GM19372 (cell line): ENCODE measurements around the gene VPS54.

Source experiments
- ATAC-seq: cut with Tn5 transposase; IDR thresholded peaks from one replicate; pipeline ENCODE4 v1.9.1; 2021; ENCODE audit warnings: mild to moderate bottlenecking, low read depth, moderate library complexity; ENCODE audit not compliant: unreplicated experiment

Gene VPS54

DNA sequence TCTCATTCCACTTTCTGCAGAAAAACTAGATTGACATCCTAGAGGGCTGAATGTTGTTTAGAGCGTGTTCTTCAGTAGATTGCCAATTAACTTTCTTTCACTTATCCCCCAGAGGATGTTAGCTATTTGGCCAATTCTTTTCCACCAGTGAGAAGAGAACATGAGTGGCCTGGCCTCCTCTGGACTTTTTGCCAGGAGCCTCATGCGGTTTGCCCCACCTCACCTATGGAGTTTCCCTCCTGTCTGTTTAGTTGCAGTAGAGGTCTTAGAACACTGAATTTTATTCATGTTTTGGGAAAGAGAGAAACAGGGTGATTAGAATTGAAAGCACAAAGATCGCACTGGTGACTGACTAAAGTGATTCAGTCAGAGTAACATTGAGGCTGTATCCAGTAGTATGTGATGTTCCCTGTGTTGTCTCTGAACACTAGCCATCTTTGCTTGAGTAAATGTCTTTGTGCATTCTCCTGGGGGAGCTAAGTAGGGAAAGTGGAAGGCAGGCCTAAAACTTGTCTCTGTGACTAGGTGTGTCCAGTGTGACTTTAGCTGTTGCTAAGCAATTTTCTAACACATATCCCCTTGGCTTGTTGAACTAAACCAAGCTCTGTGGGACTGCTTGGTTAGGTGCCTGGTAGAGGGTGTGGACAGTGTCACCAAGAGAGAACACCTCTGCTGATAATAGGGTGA lies 143.5 kb downstream of the VPS54 start:
- no peak for ATAC-seq

GRCh38 chr2:63875131-63875527 lies 144.1 kb downstream of the VPS54 start:
- ATAC-seq, result no peak

DNA sequence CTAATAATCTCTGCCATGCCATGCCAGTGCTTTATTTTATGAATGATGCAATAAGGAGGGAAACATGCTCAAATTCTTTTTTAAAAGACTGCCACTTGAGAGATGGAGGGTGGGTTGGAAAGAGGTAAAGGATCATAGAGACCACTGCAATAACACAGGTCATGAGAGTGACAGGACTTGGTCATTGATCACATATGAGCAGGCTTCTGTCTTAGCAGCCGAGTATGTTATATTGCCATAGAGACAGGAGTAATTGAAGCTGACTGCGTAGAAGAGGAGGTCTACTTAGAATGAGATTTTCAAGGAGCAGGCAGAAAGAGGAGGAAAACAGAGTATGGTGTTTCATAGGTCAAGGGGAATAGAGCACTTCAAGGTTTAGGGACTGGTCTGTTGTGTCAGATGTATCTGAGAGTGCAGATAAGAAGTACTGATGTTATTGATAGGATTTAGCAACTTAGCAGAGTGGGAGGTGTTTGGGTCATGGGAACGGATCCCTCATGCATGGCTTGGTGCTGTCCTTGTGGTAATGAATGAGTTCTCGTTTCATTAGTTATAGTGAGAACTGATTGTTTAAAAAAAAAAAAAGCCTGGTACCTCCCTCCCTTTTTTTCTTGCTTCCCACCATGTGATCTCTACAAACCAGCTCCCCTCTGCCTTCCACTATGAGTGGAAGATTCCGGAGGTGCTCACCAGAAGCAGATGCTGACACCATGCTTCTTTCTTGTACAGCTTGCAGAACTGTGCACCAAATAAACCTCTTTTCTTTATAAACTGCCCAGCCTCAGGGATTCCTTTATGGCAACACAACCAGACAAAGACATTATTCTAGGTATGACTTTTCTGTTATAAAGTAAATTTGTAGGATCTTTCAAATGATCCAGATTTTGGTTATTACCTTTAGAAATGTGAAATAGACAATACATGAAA lies 144.8 kb downstream of the VPS54 start:
- no peak for ATAC-seq

DNA sequence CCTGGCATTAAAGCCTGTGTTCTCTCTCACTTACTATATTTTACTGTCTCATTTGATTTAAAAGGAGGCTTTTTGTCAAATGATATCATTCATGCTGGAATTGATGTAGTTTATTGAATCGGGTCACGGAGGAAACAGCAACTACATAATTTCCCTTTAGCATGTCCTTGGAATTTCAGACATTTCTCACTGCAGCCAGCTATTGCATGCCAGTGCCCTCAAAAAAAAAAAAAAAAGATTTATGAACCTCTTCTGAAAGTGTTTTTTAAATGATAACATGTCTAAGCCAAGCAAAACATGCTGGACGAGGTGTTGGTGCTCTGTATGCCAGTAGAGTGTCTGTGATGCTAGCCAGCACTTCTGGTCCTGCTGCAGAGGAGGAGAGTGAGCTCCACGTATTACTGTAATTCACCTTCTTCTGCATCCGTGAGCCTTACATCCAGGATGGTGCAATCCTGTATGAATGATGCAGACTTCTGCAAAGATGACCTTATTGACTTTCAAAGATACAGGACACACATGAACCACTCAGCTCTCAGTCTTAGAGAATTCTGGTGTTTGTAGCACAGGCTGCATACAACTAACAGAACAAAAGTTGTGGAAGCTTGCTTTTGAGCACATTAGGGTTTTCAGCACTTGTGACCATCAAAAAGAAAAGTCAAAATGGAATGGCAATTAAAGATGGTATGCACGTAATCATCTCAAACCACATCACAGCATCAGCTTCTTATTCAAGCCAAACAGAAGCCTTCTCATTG lies 146.5 kb downstream of the VPS54 start:
- ATAC-seq, result no peak

DNA sequence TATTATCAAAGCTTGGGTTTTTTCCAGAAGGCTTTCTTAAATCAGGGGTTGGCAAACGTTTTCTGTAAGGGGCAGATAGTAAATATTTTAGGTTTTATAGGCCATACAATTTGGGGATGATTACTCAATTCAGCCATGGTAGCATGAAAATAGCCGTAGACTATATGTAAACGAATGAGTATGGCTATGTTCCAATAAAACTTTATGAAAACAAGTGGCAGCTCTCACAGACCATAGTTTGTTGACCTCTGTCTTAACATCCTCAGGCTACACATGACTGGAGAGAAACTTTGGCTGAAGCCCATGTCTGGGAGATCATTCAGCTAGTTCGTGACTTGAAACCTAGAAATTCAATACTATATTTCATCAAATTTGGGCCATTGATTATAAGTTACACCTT lies 147.4 kb downstream of the VPS54 start:
- no peak for ATAC-seq

DNA sequence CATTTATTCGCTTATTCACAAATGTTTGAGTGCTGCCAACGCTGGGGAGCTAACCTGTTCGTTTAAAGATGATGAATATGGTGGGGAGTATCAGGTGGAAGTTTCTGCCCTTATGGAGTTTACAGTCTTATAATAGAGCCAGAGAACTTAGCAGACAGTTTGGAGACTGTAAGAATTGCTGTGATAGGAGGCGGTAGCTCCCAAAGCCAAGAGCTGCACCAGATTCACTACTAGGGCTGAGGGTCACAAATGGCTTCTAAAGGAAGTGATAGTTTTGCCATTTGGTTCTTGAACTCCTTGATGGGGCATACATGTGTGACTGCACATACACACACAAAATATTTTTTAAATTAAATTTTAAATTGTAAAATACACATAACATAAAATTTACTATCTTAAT lies 148.5 kb downstream of the VPS54 start:
- ATAC-seq, result no peak

- peak; percentile 64 for ATAC-seq
Measured at GRCh38 chr2:63866009-63866709, 153.1 kb downstream of the VPS54 start.

- ATAC-seq, result no peak
Measured at GRCh38 chr2:63865159-63865799, 153.9 kb downstream of the VPS54 start.

- ATAC-seq, result no peak
Measured at GRCh38 chr2:63863707-63864106, 155.5 kb downstream of the VPS54 start.

DNA sequence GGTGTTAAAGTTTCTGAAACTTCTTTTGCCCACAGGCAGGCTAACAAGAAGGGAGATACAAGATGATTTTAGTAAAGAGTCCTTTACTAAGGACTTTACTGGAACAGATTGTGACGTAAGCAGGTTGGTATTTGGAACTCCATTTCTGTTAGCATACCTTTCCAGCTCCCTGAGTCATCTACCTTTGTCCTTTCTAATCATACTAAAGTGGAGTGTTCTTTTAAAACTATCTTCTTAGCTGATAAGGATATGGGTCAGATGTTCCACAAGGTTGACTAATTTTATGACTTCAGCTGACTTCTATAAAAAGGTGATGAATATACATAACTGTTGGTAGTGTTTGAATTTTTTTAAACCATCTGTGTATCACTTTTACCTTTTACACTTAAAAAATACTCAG lies 156.4 kb downstream of the VPS54 start:
- no peak for ATAC-seq

GRCh38 chr2:63861220-63861822 lies 157.9 kb downstream of the VPS54 start:
- ATAC-seq, result no peak

- ATAC-seq, result no peak
Measured at GRCh38 chr2:63858291-63858690, 160.9 kb downstream of the VPS54 start.

- no peak for ATAC-seq
Measured at GRCh38 chr2:63856303-63856603, 163.0 kb downstream of the VPS54 start.

DNA sequence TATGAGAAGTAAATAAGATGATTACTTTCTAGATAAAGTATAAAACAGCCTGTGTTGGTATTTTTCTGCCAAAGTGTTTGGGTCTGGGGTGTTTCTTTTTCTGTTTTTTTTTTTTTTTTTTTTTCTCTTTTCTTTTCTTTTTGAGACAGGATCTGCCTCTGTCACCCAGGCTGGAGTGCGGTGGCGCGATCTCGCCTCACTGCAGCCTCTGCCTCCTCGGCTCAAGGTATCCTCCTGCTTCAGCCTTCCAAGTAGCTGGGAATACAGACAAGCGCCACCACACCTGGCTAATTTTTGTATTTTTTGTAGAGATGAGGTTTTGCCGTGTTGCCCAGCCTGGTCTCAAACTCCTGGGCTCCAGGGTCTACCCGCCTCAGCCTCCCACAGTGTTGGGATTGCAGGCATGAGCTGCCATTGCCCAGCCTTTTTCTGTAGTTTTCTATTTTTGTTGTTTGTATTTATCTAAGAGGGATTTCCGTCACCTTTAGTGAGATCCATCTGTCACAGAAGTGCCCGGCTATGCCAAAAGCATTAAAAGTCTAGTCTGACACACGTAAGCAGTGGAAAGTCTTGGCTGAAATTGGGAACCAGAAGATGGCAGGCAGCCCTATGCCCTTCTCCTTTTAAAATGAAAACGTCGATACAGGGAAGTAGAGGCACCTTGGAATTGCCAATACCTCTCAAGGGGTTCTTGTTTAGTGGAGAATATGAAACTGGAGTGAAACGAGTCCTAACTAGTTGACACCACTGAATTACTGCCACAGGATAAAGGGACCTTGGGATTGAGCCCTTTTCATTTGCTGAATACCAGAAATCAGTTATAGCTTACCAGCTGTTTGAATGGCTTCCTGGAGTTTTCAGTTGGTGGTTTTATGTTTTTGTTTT lies 163.6 kb downstream of the VPS54 start:
- ATAC-seq, result no peak

- ATAC-seq, result no peak
Measured at GRCh38 chr2:63853527-63854310, 165.5 kb downstream of the VPS54 start.

GRCh38 chr2:63851691-63852311 lies 167.4 kb downstream of the VPS54 start:
- no peak for ATAC-seq

GRCh38 chr2:63850649-63851048 lies 168.6 kb downstream of the VPS54 start:
- no peak for ATAC-seq

DNA sequence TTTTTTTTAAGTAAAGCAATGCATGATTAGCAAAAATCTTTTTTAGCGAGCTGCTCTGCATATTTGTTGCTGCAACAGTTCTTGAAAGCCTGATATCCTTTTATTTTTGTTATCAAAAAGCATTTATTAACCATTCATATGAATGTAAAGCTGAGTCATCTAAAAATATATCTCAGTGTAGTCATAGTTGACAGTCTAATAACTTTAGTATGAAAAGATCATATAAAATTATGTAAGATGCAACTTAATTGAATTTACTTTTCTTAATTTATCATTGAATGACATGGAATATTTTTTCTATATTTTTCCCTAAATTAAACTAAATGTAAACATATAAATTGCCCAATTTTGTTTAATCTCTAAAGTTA lies 169.0 kb downstream of the VPS54 start:
- ATAC-seq, result no peak
